Hepatocyte (in vitro differentiated cells): Measurements from ENCODE around the gene COP1.

Source experiments
- CTCF ChIP-seq: fragments of 200-600 bp; sonication (generic); IDR thresholded peaks from 2 replicates; pipeline ENCODE4 v1.5.1; 2016; ENCODE audit warnings: antibody characterized with exemption, mild to moderate bottlenecking; ENCODE audit not compliant: poor library complexity
- EZH2 ChIP-seq: fragments of 200-600 bp; sonication (generic); IDR thresholded peaks from 2 replicates; pipeline ENCODE4 v1.6.1; 2016; ENCODE audit warnings: antibody characterized with exemption, mild to moderate bottlenecking, borderline replicate concordance
- EZH2phosphoT487 ChIP-seq: fragments of 200-600 bp; sonication (generic); IDR thresholded peaks from one replicate; pipeline ENCODE4 v1.6.1; 2018; ENCODE audit warnings: antibody characterized with exemption, mild to moderate bottlenecking, low read depth, moderate library complexity; ENCODE audit not compliant: unreplicated experiment, severe bottlenecking

GRCh38 chr1:176164014-176164678, 42.9 kb downstream of the COP1 start:
- TF ChIP-seq CTCF: no peak
- no peak for TF ChIP-seq EZH2phosphoT487
- no peak for TF ChIP-seq EZH2
